Stimulated activated effector memory CD8-positive, alpha-beta T cell treated with anti-CD3 and anti-CD28 coated beads, Interleukin-12 subunit alpha, Interleukin-12 subunit beta, amount 100 ng/mL, for 72 hours (primary cell): ENCODE data around the gene RSRC2.
"Not testable (repeated sequence)": the region's sequence is repeated elsewhere in the genome, so short reads cannot be mapped to it uniquely, and the experiment has no call there.

Experiments used
- ATAC-seq: fragments of 150-1000 bp; cut with Tn5 transposase; 2 replicates; pipeline ENCODE4 v1.10.0; 2021
- DNase-seq, 2 donors: peaks; one replicate each; pipeline ENCODE4 v3.0.0; 2021 to 2022; ENCODE audit warnings: low spot score in 2 of 2
- H3K27ac Mint-ChIP-seq: one replicate; pipeline ENCODE4 v1.8.0; 2022; ENCODE audit warnings: mild to moderate bottlenecking, mixed read lengths
- H3K36me3 Mint-ChIP-seq: one replicate; pipeline ENCODE4 v1.8.0; 2022; ENCODE audit warnings: mild to moderate bottlenecking, mixed read lengths
- H3K4me1 Mint-ChIP-seq: one replicate; pipeline ENCODE4 v1.8.0; 2022; ENCODE audit warnings: mixed read lengths
- H3K4me3 Mint-ChIP-seq: one replicate; pipeline ENCODE4 v1.8.0; 2022; ENCODE audit warnings: mild to moderate bottlenecking, mixed read lengths
- H3K9me3 Mint-ChIP-seq: one replicate; pipeline ENCODE4 v1.8.0; 2022; ENCODE audit warnings: mixed read lengths

Gene RSRC2

DNA sequence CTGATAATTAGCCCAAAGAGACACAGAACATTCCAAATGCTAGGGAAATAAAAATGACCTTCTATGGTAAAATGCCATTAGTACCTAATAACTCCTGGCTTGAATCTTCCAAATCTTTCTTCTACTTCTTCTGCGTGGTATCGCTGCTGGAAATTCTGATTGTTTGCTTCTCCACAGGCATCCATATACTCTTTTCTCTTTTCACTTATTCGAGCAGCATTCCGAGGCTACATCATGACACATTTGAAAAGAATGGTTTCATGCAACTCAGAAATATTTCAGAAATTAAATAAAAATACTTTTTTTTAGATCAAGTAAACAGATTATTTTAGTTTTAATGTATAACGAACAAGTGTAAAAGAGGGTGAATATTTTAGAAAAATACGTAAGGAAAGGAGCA is 44.9 kb downstream of the RSRC2 start:
- Mint-ChIP-seq H3K9me3 (no peaks in the 10 kb centered on the region), H3K36me3 (peaks cover 100% of the 10 kb centered on the region), H3K27ac (no peak overlapping the region), H3K4me1 (peaks cover 1% of the 10 kb centered on the region), H3K4me3 (no peak overlapping the region)
- ATAC-seq (no peak), DNase-seq (no peak)

DNA sequence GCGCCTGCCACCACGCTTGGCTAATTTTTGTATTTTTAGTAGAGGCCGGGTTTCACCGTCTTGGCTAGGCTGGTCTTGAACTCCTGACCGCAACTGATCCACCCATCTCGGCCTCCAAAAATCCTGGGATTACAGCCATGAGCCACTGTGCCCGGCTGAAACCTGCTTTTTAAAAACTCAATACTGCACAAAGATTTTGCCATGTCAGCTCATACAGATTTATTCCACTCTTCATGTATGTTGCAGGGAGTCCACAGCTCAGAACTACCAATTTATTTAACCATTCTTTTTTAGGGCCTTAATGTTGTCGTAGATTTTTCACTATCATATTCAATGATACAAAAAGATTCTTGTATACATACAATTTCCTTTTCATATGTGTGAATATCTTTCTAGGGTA is 46.0 kb downstream of the RSRC2 start:
- no peak overlapping the region for H3K27ac Mint-ChIP-seq
- ATAC-seq (no peak), DNase-seq (no peak)
- H3K36me3 Mint-ChIP-seq, result peaks cover 100% of the 10 kb centered on the region
- H3K4me1 Mint-ChIP-seq, result peaks cover 1% of the 10 kb centered on the region
- H3K9me3 Mint-ChIP-seq, result no peaks in the 10 kb centered on the region
- H3K4me3 Mint-ChIP-seq, result no peak overlapping the region

DNA sequence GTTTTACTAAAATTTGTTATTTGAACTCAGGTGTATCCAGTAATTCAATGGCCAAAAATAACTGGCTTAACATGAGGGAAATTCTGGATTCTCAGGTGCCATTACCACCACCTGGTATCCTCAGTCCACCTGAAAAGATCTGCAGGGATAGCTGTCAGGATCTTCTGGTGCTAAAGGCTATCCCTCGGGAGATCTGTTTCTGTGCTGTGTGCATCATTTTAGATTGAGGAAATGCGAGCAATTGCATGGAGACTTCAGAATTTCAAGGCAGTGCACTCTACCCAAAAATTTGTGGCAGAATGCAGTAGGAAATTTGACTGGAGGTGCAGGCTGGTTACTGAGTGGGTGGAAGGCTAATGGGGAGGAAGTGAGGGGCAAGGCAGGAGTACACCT is 52.4 kb downstream of the RSRC2 start:
- no peak overlapping the region for H3K4me3 Mint-ChIP-seq

DNA sequence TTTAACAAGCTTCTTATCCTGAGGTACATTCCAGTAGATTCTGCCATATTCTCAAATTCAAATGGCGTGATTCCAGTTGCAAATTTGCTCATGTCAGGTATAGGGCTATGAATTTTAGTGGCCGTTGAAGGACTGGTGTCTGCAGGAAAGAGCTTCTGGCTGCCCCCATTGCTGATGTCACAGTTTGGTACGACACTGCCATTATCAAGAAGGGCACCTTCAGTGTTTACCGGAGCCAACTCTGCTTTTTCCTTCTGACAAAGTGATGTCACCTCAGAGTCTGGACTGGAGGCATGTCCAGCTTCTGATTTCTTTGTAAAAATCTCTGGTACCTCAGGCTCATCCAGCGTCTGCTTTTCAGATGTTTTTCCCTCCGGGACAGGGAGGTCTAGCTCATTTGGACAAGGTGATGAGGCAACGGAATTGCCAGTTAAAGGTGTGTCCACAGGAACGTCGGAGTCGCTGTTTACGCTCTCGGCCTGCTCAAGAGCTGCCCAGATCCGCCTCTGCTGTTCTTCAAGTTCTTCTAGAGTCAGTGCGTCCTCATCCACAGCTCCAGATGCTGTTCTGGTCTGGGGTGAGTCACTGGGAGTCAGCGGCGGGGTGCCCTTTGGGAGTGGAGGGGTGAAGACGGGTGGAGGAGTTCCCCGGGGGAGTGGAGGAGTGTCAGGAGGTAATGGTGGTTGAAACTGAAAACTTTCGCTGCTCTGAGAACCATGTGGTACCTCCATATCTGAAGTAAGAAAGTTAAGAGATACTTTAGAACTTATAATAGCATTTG is 53.0 kb downstream of the RSRC2 start:
- peak; percentile 74 for ATAC-seq
- Mint-ChIP-seq H3K4me1 (peaks cover 19% of the 10 kb centered on the region), H3K4me3 (no peak overlapping the region), H3K36me3 (peaks cover 66% of the 10 kb centered on the region), H3K27ac (peak overlapping the region; percentile 71), H3K9me3 (no peaks in the 10 kb centered on the region)
- DNase-seq, result no peak

More for the DNA sequence above, 52.4 kb downstream of the RSRC2 start:
- Mint-ChIP-seq H3K36me3 (peaks cover 71% of the 10 kb centered on the region), H3K27ac (peak overlapping the region; percentile 71), H3K4me1 (peaks cover 19% of the 10 kb centered on the region), H3K9me3 (no peaks in the 10 kb centered on the region)
- DNase-seq, result no peak
- no peak for ATAC-seq

DNA sequence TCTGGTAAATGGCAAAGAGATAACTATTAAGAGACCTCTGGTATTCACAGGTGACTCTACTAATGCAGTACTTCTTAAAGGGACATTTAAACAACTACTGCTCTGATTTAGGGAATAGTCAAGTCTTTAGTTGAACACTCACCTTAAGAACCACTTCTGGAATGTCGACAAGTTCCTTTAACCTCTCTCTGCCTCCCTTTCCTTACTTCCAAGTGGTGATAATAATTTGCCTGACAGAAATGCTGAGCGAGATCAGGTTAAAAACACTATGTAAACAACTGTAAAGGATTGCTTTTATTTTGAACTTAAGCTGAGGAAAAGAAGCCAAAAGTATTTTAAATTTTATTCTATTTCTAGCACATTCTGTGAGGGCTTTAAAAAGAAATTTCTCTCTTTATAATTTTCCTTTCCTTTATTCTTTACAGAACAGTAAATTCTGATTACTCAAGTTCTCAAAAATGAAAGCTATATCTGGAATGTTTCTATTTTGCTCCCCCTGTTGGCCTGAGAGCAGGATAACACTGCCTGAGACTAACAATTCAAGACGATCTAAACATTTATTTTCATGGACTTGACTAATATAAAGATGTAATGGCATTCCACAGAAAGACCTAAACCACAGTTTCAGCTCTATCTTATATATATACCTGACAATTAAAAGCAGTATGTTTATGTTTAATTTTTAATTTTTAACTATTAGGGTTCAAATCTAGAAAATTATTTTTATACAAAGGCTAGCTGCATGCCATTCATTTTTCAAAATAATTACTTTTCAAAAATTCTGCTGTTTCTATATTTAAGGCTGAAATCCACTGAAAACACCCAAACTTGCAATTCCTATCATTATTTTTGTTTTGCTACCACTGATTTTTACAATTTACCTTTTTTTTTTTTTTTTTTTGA is 55.2 kb downstream of the RSRC2 start:
- no peak overlapping the region for H3K4me3 Mint-ChIP-seq
- no peaks in the 10 kb centered on the region for H3K9me3 Mint-ChIP-seq
- peaks cover 19% of the 10 kb centered on the region for H3K4me1 Mint-ChIP-seq
- no peak overlapping the region for H3K27ac Mint-ChIP-seq
- peaks cover 44% of the 10 kb centered on the region for H3K36me3 Mint-ChIP-seq
- ATAC-seq (peak; percentile 60), DNase-seq (no peak)

DNA sequence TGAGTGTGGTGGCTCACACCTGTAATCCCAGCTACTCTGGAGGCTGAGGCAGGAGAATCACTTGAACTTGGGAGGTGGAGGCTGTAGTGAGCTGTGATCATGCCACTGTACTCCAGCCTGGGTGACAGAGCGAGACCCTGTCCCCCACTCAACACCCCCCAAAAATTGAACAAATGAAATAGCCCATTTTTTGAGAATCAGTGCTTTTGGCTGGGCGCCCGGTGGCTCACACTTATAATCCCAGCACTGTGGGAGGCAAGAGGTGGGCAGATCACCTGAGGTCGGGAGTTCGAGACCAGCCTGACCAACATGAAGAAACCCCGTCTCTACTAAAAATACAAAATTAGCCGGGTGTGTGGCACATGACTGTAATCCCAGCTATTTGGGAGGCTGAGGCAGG is 56.2 kb downstream of the RSRC2 start:
- H3K36me3 Mint-ChIP-seq, result peaks cover 34% of the 10 kb centered on the region
- H3K9me3 Mint-ChIP-seq, ATAC-seq, H3K27ac Mint-ChIP-seq, H3K4me3 Mint-ChIP-seq, DNase-seq: not testable (repeated sequence)
- peaks cover 15% of the 10 kb centered on the region for H3K4me1 Mint-ChIP-seq

DNA sequence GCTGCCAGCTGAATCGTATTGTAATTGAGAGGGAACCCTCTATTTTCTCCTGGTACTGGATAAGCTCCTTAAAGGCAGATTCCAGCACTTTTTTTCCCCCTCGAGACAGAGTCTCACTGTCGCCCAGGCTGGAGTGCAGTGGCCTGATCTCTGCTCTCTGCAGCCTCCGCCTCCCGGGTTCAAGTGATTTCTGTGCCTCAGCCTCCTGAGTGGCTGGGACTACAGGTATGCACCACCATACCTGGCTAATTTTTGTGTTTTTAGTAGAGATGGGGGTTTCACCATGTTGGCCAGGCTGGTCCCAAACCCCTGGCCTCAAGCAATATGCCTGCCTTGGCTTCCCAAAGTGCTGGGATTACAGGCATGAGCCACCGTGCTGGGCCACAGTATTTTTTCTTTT is 56.9 kb downstream of the RSRC2 start:
- not testable (repeated sequence) for ATAC-seq, H3K9me3 Mint-ChIP-seq, DNase-seq, H3K27ac Mint-ChIP-seq, H3K4me3 Mint-ChIP-seq
- Mint-ChIP-seq H3K4me1 (peaks cover 11% of the 10 kb centered on the region), H3K36me3 (peaks cover 27% of the 10 kb centered on the region)

DNA sequence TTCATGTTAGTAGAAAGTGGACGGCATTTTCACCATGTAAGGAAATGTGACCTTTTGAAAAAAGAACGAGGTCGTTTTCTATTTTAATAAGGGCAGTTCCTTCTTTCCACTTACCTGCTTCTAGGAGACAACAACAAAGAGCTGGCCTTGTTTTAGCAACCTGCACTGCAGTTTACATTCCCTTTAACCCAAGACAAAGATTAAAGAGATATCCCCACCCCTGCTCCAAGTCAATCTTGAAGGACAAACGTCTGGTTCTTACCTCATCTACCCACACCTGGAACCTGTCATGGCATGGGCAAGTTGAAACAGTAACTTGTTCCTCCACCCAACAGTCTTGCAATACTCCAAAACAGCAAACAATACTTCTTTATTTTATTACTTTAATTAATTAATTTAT is 58.8 kb downstream of the RSRC2 start:
- H3K4me3 Mint-ChIP-seq, result no peak overlapping the region
- no peak for DNase-seq
- no peaks in the 10 kb centered on the region for H3K9me3 Mint-ChIP-seq
- peaks cover 8% of the 10 kb centered on the region for H3K36me3 Mint-ChIP-seq
- ATAC-seq, result no peak
- H3K27ac Mint-ChIP-seq, result no peak overlapping the region
- H3K4me1 Mint-ChIP-seq, result no peaks in the 10 kb centered on the region

DNA sequence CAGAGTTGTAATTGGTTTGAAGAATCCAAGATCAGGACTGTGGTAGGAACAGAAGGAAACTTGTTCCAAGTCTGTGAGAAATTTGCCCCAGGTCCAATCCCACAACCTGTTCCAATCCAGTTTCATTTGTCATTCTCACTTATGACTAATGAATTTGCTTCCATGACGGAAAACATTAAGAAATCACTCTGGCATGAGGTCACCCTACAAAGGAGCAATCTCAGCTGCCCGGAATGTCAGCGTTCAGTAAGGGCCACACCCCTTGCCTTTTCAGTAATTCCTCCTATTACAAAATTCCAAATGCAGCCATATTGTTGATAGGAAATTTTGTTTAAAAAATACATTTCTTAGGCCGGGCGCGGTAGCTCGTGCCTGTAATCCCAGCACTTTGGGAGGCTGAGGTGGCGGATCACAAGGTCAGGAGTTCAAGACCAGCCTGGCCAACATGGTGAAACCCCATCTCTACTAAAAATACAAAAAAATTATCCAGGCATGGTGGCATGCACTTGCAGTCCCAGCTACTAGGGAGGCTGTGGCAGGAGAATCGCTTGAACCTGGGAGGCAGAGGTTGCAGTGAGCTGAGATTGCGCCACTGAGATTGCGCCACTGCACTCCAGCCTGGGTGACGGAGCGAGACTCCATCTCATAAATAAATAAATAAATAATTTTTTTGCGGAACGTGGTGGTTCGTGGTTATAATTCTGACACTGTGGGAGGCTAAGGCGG is 62.3 kb downstream of the RSRC2 start:
- ATAC-seq, H3K4me3 Mint-ChIP-seq, H3K4me1 Mint-ChIP-seq, H3K9me3 Mint-ChIP-seq, H3K27ac Mint-ChIP-seq, DNase-seq, H3K36me3 Mint-ChIP-seq: not testable (repeated sequence)

DNA sequence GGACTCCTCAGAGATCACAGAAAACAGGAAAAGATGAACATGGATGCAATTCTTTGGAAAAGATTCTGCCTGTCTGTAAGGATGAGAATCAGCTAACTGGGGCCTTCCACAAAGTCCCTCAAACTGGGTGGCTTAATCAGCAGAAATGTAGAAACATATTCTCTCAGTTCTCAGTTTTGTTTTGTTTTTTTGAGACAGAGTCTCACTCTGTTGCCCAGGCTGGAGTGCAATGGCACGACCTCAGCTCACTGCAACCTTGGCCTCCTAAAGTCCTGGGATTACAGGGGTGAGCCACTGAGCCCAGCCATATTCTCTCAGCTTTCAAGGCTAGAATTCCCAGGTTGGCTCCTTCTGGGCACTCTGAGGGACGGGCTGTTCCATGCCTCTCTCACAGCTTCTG is 66.1 kb downstream of the RSRC2 start:
- H3K4me3 Mint-ChIP-seq, result no peak overlapping the region
- no peaks in the 10 kb centered on the region for H3K9me3 Mint-ChIP-seq
- DNase-seq (no peak), ATAC-seq (no peak)
- H3K27ac Mint-ChIP-seq, result peak overlapping the region; percentile 54
- H3K4me1 Mint-ChIP-seq, result peaks cover 7% of the 10 kb centered on the region
- H3K36me3 Mint-ChIP-seq, result no peaks in the 10 kb centered on the region

DNA sequence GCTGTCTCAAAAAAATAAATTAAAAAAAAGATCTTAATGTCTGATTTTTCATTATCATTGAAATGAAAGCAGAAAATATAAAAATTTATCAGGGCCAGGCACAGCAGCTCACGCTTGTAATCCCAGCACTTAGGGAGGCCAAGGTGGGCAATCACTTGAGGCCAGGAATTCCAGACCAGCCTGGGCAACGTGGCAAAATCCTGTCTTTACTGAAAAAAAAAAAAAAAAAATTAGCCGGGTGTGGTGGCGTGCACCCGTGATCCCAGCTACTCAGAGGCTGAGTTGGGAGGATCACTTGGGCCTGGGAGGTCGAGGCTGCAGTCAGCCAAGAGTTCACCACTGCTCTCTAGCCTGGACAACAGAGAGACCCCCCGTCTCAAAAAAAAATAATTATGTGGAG is 66.7 kb downstream of the RSRC2 start:
- no peaks in the 10 kb centered on the region for H3K9me3 Mint-ChIP-seq
- no peak overlapping the region for H3K4me3 Mint-ChIP-seq
- no peaks in the 10 kb centered on the region for H3K36me3 Mint-ChIP-seq
- peak overlapping the region; percentile 43 for H3K27ac Mint-ChIP-seq
- peaks cover 7% of the 10 kb centered on the region for H3K4me1 Mint-ChIP-seq
- DNase-seq, result no peak
- no peak for ATAC-seq

DNA sequence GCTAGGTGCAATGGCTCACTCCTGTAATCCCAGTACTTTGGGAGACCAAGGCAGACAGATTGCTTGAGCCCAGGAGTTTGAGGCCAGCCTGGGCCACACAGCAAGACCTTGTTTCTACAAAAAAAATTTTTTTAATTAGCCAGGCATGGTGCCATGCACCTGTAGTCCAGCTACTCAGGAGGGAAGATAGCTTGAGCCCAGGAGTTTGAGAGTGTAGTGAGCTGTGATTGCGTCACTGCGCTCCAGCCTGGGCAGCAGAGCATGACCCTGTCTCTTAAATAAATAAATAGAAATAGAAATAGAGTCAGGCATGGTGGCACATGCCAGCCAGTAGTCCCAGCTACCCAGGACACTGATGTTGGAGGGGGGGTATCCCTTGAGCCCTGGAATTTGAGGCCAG is 67.5 kb downstream of the RSRC2 start:
- Mint-ChIP-seq H3K4me3 (no peak overlapping the region), H3K9me3 (no peaks in the 10 kb centered on the region), H3K36me3 (no peaks in the 10 kb centered on the region), H3K27ac (no peak overlapping the region), H3K4me1 (peaks cover 10% of the 10 kb centered on the region)
- DNase-seq (no peak), ATAC-seq (no peak)

DNA sequence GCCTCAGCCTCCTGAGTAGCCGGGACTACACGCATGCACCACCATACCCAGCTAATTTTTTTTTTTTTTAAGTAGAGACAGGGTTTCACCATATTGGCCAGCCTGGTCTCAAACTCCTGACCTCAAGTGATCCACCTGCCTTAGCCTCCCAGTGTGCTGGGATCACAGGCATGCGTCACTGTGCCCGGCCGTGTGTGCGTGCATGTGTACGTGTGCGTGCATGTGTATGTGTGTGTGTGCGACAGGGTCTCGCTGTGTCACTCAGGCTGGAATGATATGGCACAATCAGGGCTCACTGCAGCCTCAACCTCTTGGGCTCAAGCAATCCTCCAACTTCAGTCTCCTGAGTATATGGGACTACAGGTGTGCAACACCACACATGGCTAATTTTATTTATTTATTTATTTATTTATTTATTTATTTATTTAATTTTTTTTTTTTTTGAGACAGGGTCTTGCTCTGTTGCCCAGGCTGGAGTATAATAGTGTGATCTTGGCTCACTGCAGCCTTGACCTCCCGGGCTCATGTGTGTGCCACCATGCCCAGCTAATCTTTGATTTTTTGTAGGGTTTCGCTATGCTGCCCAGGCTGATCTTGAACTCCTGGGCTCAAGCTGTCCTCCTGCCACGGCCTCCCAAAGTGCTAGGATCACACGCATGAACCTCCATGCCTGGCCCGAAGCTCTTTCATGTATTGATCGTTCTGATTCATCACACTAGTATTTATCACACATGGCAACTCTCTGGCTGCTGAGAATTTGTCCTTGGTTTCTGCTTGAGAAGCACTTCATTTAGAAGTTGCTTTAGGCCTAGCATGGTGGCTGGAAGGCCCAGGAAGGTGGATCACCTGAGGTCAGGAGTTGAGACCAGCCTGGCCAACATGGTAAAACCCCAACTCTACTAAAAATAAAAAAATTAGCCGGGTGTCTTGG is 68.4 kb downstream of the RSRC2 start:
- no peak for ATAC-seq
- Mint-ChIP-seq H3K27ac (peak overlapping the region; percentile 32), H3K4me1 (peaks cover 18% of the 10 kb centered on the region), H3K9me3 (no peaks in the 10 kb centered on the region), H3K36me3 (peaks cover 2% of the 10 kb centered on the region), H3K4me3 (no peak overlapping the region)
- DNase-seq, result no peak

DNA sequence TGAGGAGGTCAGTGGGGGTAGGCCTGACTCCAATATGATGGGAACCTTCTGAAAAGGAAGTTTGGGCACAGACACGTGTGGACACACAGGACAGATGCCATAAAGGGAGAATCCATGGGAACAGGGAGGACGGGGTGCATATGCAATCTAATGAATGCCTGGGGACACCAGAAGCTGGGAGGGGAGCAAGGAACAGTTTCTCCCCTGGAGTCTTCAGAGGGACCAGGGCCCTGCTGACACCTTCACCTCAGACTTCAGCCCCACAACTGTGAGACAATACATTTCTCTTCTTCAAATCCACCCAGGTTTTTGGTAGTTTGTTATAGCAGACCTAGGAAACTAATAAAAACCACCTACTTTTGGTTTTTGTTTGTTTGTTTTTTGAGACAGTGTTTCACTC is 69.1 kb downstream of the RSRC2 start:
- ATAC-seq, result no peak
- no peaks in the 10 kb centered on the region for H3K9me3 Mint-ChIP-seq
- H3K27ac Mint-ChIP-seq, result peak overlapping the region; percentile 32
- no peak overlapping the region for H3K4me3 Mint-ChIP-seq
- H3K36me3 Mint-ChIP-seq, result peaks cover 8% of the 10 kb centered on the region
- peaks cover 25% of the 10 kb centered on the region for H3K4me1 Mint-ChIP-seq
- no peak for DNase-seq
